Frontal cortex (tissue), 4 donors: ENCODE results near the gene RFTN1. TPM values are rescaled to one million over a fixed set of nuclear protein-coding genes. Genes with fewer than 3 reads are reported as not detected.

Source experiments
- DNase-seq, 2 donors: peaks; one replicate each; pipeline ENCODE4 v3.0.0; 2012; ENCODE audit warnings: low spot score in 2 of 2
- FAIRE-seq: peaks from 2 replicates; lab custom pipeline; 2012; peaks lifted over from hg19 to GRCh38; lab: Jason Lieb, UNC
- total RNA-seq: library from RNA; depleted of rRNA; stranded (reverse); fragments of >200 nt; gene quantifications from one replicate; pipeline ENCODE4 v1.2.3, GENCODE V29; 2014
- donor health status: control.
- donor health status: control.
- donor health status: control.

RFTN1 gene
- total RNA-seq, 1 donor from 2014 or later, result 11.0 TPM

- DNase-seq, result no peak
- FAIRE-seq, result no peak
Observed at GRCh38 chr3:16396202-16396601, 117.3 kb downstream of the RFTN1 start.

- FAIRE-seq (no peak), DNase-seq (no peak)
Observed at GRCh38 chr3:16395212-16395611, 118.3 kb downstream of the RFTN1 start.

- FAIRE-seq, result no peak
- DNase-seq, result no peak
Observed at GRCh38 chr3:16394639-16395038, 118.9 kb downstream of the RFTN1 start.

GRCh38 chr3:16392717-16393116, 120.8 kb downstream of the RFTN1 start:
- FAIRE-seq (no peak), DNase-seq (no peak)

GRCh38 chr3:16392065-16392464, 121.4 kb downstream of the RFTN1 start:
- DNase-seq, result no peak
- no peak for FAIRE-seq

- DNase-seq (no peak), FAIRE-seq (no peak)
Observed at GRCh38 chr3:16390581-16390980, 122.9 kb downstream of the RFTN1 start.

GRCh38 chr3:16388850-16389441, 124.6 kb downstream of the RFTN1 start:
- DNase-seq, result no peak

GRCh38 chr3:16386561-16386960, 126.9 kb downstream of the RFTN1 start:
- DNase-seq (no peak), FAIRE-seq (no peak)

More at GRCh38 chr3:16388850-16389441, 124.6 kb downstream of the RFTN1 start:
- no peak for FAIRE-seq

GRCh38 chr3:16385151-16385550, 128.3 kb downstream of the RFTN1 start:
- FAIRE-seq (no peak), DNase-seq (no peak)

- FAIRE-seq (no peak), DNase-seq (no peak)
Observed at GRCh38 chr3:16383864-16384263, 129.6 kb downstream of the RFTN1 start.

GRCh38 chr3:16382845-16383244, 130.7 kb downstream of the RFTN1 start:
- FAIRE-seq (no peak), DNase-seq (no peak)

GRCh38 chr3:16381426-16381825, 132.1 kb downstream of the RFTN1 start:
- no peak for DNase-seq
- FAIRE-seq, result no peak

- FAIRE-seq, result no peak
- no peak for DNase-seq
Observed at GRCh38 chr3:16380421-16380820, 133.1 kb downstream of the RFTN1 start.

- FAIRE-seq (no peak), DNase-seq (no peak)
Observed at GRCh38 chr3:16379838-16380237, 133.7 kb downstream of the RFTN1 start.

GRCh38 chr3:16378920-16379319, 134.6 kb downstream of the RFTN1 start:
- no peak for DNase-seq
- no peak for FAIRE-seq

- DNase-seq (no peak), FAIRE-seq (no peak)
Observed at GRCh38 chr3:16378415-16378814, 135.1 kb downstream of the RFTN1 start.

GRCh38 chr3:16377847-16378302, 135.6 kb downstream of the RFTN1 start:
- no peak for FAIRE-seq
- no peak for DNase-seq

- FAIRE-seq (no peak), DNase-seq (no peak)
Observed at GRCh38 chr3:16377196-16377595, 136.3 kb downstream of the RFTN1 start.

GRCh38 chr3:16375891-16376290, 137.6 kb downstream of the RFTN1 start:
- DNase-seq (no peak), FAIRE-seq (no peak)

GRCh38 chr3:16374935-16375245, 138.6 kb downstream of the RFTN1 start:
- DNase-seq (no peak), FAIRE-seq (no peak)

GRCh38 chr3:16374047-16374934, 139.2 kb downstream of the RFTN1 start:
- FAIRE-seq (no peak), DNase-seq (no peak)
